HepG2 (cell line): ENCODE results near the gene GYS1. TPM values are rescaled to one million over a fixed set of nuclear protein-coding genes. Genes with fewer than 3 reads are reported as not detected.
A peak's percentile ranks its signal among the peaks of the same experiment; 100 is the strongest.

Experiments
- KLF12 ChIP-seq: sonication (generic); formaldehyde crosslinking; IDR thresholded peaks from 2 replicates; pipeline ENCODE4 v1.4.0; 2020; ENCODE audit warnings: missing genetic modification reagents, borderline replicate concordance
- POLR2A ChIP-seq, 2 experiments: IDR thresholded peaks; 2 replicates each; pipeline ENCODE4 v1.6.1; 2011; ENCODE audit warnings: low read depth in 2 of 2, low read length in 2 of 2, mild to moderate bottlenecking in 1 of 2, moderate library complexity in 1 of 2; ENCODE audit not compliant: insufficient read depth in 1 of 2
- RBM39 ChIP-seq: fragments of 200-400 bp; formaldehyde crosslinking; IDR thresholded peaks from one replicate; pipeline ENCODE4 v1.6.1; 2018; ENCODE audit warnings: antibody characterized with exemption, mild to moderate bottlenecking, low read depth, low read length; ENCODE audit not compliant: poor library complexity, severe bottlenecking
- SNRNP70 ChIP-seq: fragments of 200-400 bp; formaldehyde crosslinking; IDR thresholded peaks from 2 replicates; pipeline ENCODE4 v1.6.1; 2017; ENCODE audit warnings: mild to moderate bottlenecking, low read depth, low read length, moderate library complexity
- SOX5 ChIP-seq: IDR thresholded peaks from 2 replicates; pipeline ENCODE4 v1.6.1; 2016; ENCODE audit warnings: borderline replicate concordance
- THYN1 ChIP-seq: sonication (generic); formaldehyde crosslinking; IDR thresholded peaks from 2 replicates; pipeline ENCODE4 v1.8.1; 2023; ENCODE audit warnings: low read depth, mild to moderate bottlenecking, moderate library complexity, missing genetic modification reagents, borderline replicate concordance
- YEATS2 ChIP-seq: sonication (generic); formaldehyde crosslinking; IDR thresholded peaks from 2 replicates; pipeline ENCODE4 v1.4.0; 2020; ENCODE audit warnings: missing genetic modification reagents, borderline replicate concordance
- ZNF256 ChIP-seq: sonication (generic); formaldehyde crosslinking; conservative IDR thresholded peaks from 2 replicates; pipeline ENCODE4 v1.4.0; 2020; ENCODE audit warnings: missing genetic modification reagents
- ZNF550 ChIP-seq: sonication (generic); formaldehyde crosslinking; IDR thresholded peaks from 2 replicates; pipeline ENCODE4 v1.4.0; 2020; ENCODE audit warnings: mild to moderate bottlenecking, missing genetic modification reagents, borderline replicate concordance
- ZNF562 ChIP-seq: sonication (generic); formaldehyde crosslinking; IDR thresholded peaks from 2 replicates; pipeline ENCODE4 v1.8.0; 2022; ENCODE audit warnings: missing genetic modification reagents, borderline replicate concordance
- ZNF564 ChIP-seq: sonication (generic); formaldehyde crosslinking; IDR thresholded peaks from 2 replicates; pipeline ENCODE4 v1.8.1; 2023; ENCODE audit warnings: mild to moderate bottlenecking, missing genetic modification reagents
- ZNF761 ChIP-seq: sonication (generic); formaldehyde crosslinking; conservative IDR thresholded peaks from 2 replicates; pipeline ENCODE4 v1.4.0; 2020; ENCODE audit warnings: mild to moderate bottlenecking, missing genetic modification reagents
- polyA plus RNA-seq, 8 experiments: library from polyadenylated mRNA; depleted of rRNA in 3 of 8; stranded (reverse) in 7 of 8; unstranded in 1 of 8; fragments of >200 nt; fragmentation: Illumina TruSeq in 4 of 8; extraction: Trizol in 4 of 8; gene quantifications; 2 replicates each; pipeline versions ENCODE4 v1.2.1 to v1.2.3, GENCODE V29; 2011 to 2016; ENCODE audit warnings: low read depth in 4 of 8, missing spikeins in 1 of 8, mixed read lengths in 1 of 8; ENCODE audit not compliant: insufficient read depth in 1 of 8
- total RNA-seq, 5 experiments: library from RNA; depleted of rRNA; stranded (reverse); fragments of >200 nt; fragmentation: Illumina TruSeq; extraction: Trizol; gene quantifications; 2 replicates each; pipeline ENCODE4 v1.2.3, GENCODE V29; 2016; ENCODE audit warnings: low read depth in 1 of 5
- TF ChIP-seq, protein P1 (sequence below): sonication (generic); formaldehyde crosslinking; IDR thresholded peaks from 2 replicates; pipeline ENCODE4 v1.9.0; 2021; ENCODE audit warnings: missing genetic modification reagents, mild to moderate bottlenecking, borderline replicate concordance
- TF ChIP-seq, protein P2 (sequence below): sonication (generic); formaldehyde crosslinking; IDR thresholded peaks from 2 replicates; pipeline ENCODE4 v1.4.0; 2020; ENCODE audit warnings: missing genetic modification reagents, low read depth, mild to moderate bottlenecking, borderline replicate concordance
- TF ChIP-seq, protein P3 (sequence below): sonication (generic); formaldehyde crosslinking; IDR thresholded peaks from 2 replicates; pipeline ENCODE4 v1.8.1; 2023; ENCODE audit warnings: missing genetic modification reagents, inconsistent platforms, borderline replicate concordance
- TF ChIP-seq, protein P4 (sequence below): sonication (generic); formaldehyde crosslinking; IDR thresholded peaks from 2 replicates; pipeline ENCODE4 v1.9.0; 2021; ENCODE audit warnings: missing genetic modification reagents, borderline replicate concordance
- TF ChIP-seq, protein P5 (sequence below): sonication (generic); formaldehyde crosslinking; IDR thresholded peaks from 2 replicates; pipeline ENCODE4 v1.8.0; 2022; ENCODE audit warnings: missing genetic modification reagents, low read depth, mild to moderate bottlenecking, borderline replicate concordance
- TF ChIP-seq, protein P6 (sequence below): IDR thresholded peaks from 2 replicates; pipeline ENCODE4 v1.6.1; 2016; ENCODE audit warnings: low read depth, borderline replicate concordance
- TF ChIP-seq, protein P7 (sequence below): sonication (generic); formaldehyde crosslinking; IDR thresholded peaks from 2 replicates; pipeline ENCODE4 v1.8.1; 2023; ENCODE audit warnings: mild to moderate bottlenecking, missing genetic modification reagents, borderline replicate concordance
- TF ChIP-seq, protein P8 (sequence below): sonication (generic); formaldehyde crosslinking; IDR thresholded peaks from 2 replicates; pipeline ENCODE4 v1.4.0; 2020; ENCODE audit warnings: mild to moderate bottlenecking, low read depth, missing genetic modification reagents

The GYS1 gene
- total and polyA plus RNA-seq, 2 of the 13 experiments (the other 11 are each of a cell fraction or from before 2014, with no cell fraction given), result 18.4 to 42.1 TPM

DNA sequence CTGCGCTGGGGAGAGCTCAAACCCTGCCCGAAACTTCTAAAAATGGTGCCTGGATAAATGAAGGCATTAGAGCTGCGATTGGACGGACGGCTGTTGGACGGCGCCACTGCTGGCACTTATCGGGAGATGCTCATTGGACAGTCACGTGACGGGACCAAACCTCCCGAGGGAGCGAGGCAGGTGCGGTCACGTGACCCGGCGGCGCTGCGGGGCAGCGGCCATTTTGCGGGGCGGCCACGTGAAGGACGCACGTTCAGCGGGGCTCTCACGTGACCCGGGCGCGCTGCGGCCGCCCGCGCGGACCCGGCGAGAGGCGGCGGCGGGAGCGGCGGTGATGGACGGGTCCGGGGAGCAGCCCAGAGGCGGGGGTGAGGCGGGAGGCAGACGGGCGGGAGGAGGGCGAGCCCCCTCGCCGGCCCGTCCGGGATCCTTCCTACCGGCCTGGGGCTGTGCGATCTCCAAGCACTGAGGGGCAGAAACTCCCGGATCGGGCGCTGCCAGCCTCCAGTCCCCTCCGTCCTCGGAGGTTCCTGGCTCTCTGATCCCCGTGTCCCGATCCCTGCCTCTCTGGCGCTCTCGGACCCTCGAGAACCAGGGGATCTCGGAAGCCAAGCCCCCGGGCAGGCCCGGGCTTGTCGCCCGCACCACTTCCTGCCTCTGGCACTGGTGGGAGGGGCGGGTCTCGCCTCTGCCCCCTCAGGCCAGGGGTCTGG, 38.4 kb downstream of the GYS1 start, which contains the start of gene BAX (continued):
- TF ChIP-seq ZNF564 (CRISPR knock-in tag) (no peak; the same call in 1 of the 2 replicates), ZNF562 (CRISPR knock-in tag) (no peak), ZNF550 (CRISPR knock-in tag) (no peak), KLF12 (0 out of 2 replicates have a peak, but pooled peaks have one; percentile 41), POLR2A (IDR thresholded peaks at IDR 0.05; ENCODE audit: insufficient read depth in 1 of 2, low read depth in 2 of 2, low read length in 2 of 2) (peak in 1 of 2 experiments; percentile 69; a peak in 3 of 4 replicates), SNRNP70 (no peak), RBM39 (no peak), ZNF761 (no peak), ZNF256 (no peak; the same call in 1 of the 2 replicates), THYN1 (CRISPR knock-in tag) (no peak), SOX5 (CRISPR knock-in tag) (peak; percentile 46; the same call in 1 of the 2 replicates), YEATS2 (CRISPR knock-in tag) (peak; percentile 63; the same call in 1 of the 2 replicates)
- TF ChIP-seq, protein P1, sequence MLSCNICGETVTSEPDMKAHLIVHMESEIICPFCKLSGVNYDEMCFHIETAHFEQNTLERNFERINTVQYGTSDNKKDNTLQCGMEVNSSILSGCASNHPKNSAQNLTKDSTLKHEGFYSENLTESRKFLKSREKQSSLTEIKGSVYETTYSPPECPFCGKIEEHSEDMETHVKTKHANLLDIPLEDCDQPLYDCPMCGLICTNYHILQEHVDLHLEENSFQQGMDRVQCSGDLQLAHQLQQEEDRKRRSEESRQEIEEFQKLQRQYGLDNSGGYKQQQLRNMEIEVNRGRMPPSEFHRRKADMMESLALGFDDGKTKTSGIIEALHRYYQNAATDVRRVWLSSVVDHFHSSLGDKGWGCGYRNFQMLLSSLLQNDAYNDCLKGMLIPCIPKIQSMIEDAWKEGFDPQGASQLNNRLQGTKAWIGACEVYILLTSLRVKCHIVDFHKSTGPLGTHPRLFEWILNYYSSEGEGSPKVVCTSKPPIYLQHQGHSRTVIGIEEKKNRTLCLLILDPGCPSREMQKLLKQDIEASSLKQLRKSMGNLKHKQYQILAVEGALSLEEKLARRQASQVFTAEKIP, result no peak
- TF ChIP-seq, protein P2, sequence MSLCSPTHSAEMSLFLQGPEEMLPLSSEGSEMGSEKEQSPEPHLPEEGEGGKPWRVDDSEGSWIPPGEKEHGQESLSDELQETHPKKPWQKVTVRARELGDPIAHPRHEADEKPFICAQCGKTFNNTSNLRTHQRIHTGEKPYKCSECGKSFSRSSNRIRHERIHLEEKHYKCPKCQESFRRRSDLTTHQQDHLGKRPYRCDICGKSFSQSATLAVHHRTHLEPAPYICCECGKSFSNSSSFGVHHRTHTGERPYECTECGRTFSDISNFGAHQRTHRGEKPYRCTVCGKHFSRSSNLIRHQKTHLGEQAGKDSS, result no peak; the same call in 1 of the 2 replicates
- TF ChIP-seq, protein P3, sequence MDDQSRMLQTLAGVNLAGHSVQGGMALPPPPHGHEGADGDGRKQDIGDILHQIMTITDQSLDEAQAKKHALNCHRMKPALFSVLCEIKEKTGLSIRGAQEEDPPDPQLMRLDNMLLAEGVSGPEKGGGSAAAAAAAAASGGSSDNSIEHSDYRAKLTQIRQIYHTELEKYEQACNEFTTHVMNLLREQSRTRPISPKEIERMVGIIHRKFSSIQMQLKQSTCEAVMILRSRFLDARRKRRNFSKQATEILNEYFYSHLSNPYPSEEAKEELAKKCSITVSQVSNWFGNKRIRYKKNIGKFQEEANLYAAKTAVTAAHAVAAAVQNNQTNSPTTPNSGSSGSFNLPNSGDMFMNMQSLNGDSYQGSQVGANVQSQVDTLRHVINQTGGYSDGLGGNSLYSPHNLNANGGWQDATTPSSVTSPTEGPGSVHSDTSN (CRISPR knock-in tag), result no peak
- TF ChIP-seq, protein P4, sequence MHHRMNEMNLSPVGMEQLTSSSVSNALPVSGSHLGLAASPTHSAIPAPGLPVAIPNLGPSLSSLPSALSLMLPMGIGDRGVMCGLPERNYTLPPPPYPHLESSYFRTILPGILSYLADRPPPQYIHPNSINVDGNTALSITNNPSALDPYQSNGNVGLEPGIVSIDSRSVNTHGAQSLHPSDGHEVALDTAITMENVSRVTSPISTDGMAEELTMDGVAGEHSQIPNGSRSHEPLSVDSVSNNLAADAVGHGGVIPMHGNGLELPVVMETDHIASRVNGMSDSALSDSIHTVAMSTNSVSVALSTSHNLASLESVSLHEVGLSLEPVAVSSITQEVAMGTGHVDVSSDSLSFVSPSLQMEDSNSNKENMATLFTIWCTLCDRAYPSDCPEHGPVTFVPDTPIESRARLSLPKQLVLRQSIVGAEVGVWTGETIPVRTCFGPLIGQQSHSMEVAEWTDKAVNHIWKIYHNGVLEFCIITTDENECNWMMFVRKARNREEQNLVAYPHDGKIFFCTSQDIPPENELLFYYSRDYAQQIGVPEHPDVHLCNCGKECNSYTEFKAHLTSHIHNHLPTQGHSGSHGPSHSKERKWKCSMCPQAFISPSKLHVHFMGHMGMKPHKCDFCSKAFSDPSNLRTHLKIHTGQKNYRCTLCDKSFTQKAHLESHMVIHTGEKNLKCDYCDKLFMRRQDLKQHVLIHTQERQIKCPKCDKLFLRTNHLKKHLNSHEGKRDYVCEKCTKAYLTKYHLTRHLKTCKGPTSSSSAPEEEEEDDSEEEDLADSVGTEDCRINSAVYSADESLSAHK, result no peak
- TF ChIP-seq, protein P5, sequence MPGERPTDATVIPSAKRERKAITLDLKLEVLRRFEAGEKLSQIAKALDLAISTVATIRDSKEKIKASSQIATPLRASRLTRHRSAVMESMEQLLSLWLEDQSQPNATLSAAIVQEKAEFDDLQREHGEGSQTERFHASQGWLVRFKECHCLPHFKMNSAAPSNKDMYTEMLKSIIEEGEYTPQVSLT (CRISPR knock-in tag), result no peak; the same call in 1 of the 2 replicates
- TF ChIP-seq, protein P6, sequence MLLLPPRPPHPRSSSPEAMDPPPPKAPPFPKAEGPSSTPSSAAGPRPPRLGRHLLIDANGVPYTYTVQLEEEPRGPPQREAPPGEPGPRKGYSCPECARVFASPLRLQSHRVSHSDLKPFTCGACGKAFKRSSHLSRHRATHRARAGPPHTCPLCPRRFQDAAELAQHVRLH (CRISPR knock-in tag), result 0 out of 2 replicates have a peak, but pooled peaks have one; percentile 45
- TF ChIP-seq, protein P7, sequence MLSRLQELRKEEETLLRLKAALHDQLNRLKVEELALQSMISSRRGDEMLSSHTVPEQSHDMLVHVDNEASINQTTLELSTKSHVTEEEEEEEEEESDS, result no peak
- TF ChIP-seq, protein P8, sequence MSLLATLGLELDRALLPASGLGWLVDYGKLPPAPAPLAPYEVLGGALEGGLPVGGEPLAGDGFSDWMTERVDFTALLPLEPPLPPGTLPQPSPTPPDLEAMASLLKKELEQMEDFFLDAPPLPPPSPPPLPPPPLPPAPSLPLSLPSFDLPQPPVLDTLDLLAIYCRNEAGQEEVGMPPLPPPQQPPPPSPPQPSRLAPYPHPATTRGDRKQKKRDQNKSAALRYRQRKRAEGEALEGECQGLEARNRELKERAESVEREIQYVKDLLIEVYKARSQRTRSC (CRISPR knock-in tag), result no peak
